OCI-LY1 (cell line): ENCODE measurements around the gene ZNF791.

ENCODE experiments used
- EZH2 ChIP-seq: fragments of 200-600 bp; sonication (generic), shearing (Covaris generic); IDR thresholded peaks from 2 replicates; pipeline ENCODE4 v1.8.0; 2017; ENCODE audit warnings: borderline replicate concordance, mixed run types, mild to moderate bottlenecking, antibody characterized with exemption, low read length, moderate library complexity, mixed read lengths
- TF ChIP-seq, protein P1 (sequence below): fragments of 200-600 bp; sonication (generic), shearing (Covaris generic); IDR thresholded peaks from 2 replicates; pipeline ENCODE4 v1.5.1; 2017; ENCODE audit warnings: mild to moderate bottlenecking, antibody characterized with exemption, low read length, moderate library complexity, mixed read lengths

DNA sequence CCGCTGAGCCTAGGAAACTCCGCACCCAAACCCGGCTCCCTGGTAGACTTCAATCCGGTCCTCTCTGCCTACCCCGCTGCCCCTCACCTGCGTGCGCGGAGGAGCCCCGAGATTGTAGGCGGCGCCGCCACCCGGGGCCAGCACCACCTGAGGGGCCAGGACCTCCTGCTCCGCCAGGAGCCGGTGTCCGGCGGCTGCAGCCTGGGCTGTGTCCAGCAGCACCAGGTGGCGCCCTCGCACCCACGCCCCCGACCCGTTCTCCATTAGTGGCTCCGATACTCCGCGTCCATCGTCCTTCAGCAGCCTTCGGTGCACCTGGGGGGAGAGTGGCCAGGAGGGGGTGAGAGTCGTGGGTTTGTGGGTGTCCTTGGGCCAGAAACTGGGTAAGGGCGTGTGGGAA, 37.4 kb downstream of the ZNF791 start:
- TF ChIP-seq, protein P1, sequence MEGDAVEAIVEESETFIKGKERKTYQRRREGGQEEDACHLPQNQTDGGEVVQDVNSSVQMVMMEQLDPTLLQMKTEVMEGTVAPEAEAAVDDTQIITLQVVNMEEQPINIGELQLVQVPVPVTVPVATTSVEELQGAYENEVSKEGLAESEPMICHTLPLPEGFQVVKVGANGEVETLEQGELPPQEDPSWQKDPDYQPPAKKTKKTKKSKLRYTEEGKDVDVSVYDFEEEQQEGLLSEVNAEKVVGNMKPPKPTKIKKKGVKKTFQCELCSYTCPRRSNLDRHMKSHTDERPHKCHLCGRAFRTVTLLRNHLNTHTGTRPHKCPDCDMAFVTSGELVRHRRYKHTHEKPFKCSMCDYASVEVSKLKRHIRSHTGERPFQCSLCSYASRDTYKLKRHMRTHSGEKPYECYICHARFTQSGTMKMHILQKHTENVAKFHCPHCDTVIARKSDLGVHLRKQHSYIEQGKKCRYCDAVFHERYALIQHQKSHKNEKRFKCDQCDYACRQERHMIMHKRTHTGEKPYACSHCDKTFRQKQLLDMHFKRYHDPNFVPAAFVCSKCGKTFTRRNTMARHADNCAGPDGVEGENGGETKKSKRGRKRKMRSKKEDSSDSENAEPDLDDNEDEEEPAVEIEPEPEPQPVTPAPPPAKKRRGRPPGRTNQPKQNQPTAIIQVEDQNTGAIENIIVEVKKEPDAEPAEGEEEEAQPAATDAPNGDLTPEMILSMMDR, result no peak
- no peak for TF ChIP-seq EZH2
